ENCODE results near the gene YIPF7.

The YIPF7 gene

DNA sequence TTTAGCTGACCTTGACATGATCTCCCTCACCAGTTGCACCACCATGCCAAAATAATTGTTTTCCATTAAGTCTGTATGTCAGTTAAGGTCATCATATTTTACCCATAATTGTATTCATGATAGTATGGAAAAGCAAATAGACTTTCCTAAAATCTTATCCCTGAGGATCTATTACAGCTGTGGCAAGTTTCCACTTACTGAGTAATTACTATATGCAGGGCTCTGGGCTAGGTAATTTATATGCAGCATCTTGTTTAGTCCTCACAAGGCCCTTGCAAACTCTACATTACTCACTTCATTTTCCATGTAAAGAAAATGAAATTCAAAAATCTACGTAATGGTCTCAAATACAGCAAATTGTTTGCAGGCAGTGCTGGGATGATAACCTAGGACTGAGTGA is 34.8 kb downstream of the YIPF7 start:
- DNase-seq: no peak

DNA sequence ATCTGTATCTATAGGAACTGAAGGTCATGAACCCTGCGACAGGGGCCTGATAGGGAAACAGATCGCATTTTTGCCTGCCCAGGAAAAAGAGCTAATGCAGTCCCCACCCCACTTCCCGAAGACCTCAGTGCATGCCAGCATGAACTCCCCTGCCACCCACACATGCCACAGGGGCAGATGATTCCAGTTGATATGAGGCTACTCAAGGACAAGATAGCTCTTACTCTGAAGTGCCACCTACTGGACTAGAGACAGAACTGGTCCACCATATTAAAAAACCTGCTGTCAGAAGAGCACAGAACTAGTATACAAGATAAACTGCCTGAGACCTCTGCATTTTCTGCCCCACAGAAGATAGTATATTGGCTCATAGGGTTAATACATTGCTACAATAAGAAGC is 68.0 kb downstream of the YIPF7 start:
- no peak for DNase-seq

GRCh38 chr4:44580231-44580630 is 71.2 kb downstream of the YIPF7 start:
- no peak for DNase-seq

- no peak for DNase-seq
Measured at GRCh38 chr4:44578954-44579353, 72.5 kb downstream of the YIPF7 start.
